CD4-positive, alpha-beta T cell (primary cell): Measurements from ENCODE around the gene RAPGEF2. TPM values are rescaled to one million over a fixed set of nuclear protein-coding genes. Genes with fewer than 3 reads are reported as not detected.

Experiments
- ATAC-seq: fragments of 200-7000 bp; cut with Tn5 transposase; one replicate; pipeline ENCODE4 v1.10.0; 2022; ENCODE audit warnings: mild to moderate bottlenecking; ENCODE audit not compliant: poor library complexity
- CTCF ChIA-PET: fragments of 350-600 bp; sonication (Branson Sonifier 250); formaldehyde crosslinking; loops from one replicate; lab custom pipeline; 2021; ENCODE audit warnings: antibody characterized with exemption, inconsistent platforms; lab: Charles Lee
- POLR2A ChIA-PET: fragments of 350-600 bp; sonication (Branson Sonifier 250); formaldehyde crosslinking; loops from one replicate; lab custom pipeline; 2021; ENCODE audit warnings: antibody characterized with exemption, inconsistent platforms; lab: Charles Lee
- DNase-seq, 14 experiments: peaks; one replicate each; pipeline ENCODE4 v3.0.0-alpha.2; 2013 to 2020; ENCODE audit warnings: mixed read lengths in 2 of 14
- H3K27ac ChIP-seq, 2 donors: one replicate each; pipeline versions ENCODE4 v1.5.1 to v1.7.0; 2013; ENCODE audit warnings: low read length in 2 of 2, low read depth in 1 of 2, mild to moderate bottlenecking in 1 of 2
- H3K27me3 ChIP-seq, 2 experiments: 1 replicate in 1 of 2; 2 replicates in 1 of 2; pipeline versions ENCODE4 v1.6.1 to v1.7.0; 2013; ENCODE audit warnings: low read length in 2 of 2, control low read depth in 1 of 2, mild to moderate bottlenecking in 1 of 2, moderate library complexity in 1 of 2; ENCODE audit not compliant: insufficient read depth in 2 of 2, control insufficient read depth in 1 of 2
- H3K36me3 ChIP-seq: one replicate; pipeline ENCODE4 v1.6.1; 2013; ENCODE audit warnings: low read length, control low read depth; ENCODE audit not compliant: insufficient read depth
- H3K4me1 ChIP-seq: one replicate; pipeline ENCODE4 v1.6.1; 2013; ENCODE audit warnings: low read length, control low read depth; ENCODE audit not compliant: insufficient read depth
- H3K4me3 ChIP-seq: one replicate; pipeline ENCODE4 v1.5.1; 2013; ENCODE audit warnings: mild to moderate bottlenecking, low read length, moderate library complexity
- H3K9me3 ChIP-seq, 2 experiments: 1 replicate in 1 of 2; 2 replicates in 1 of 2; pipeline versions ENCODE4 v1.6.1 to v1.7.0; 2013; ENCODE audit warnings: low read length in 2 of 2, mild to moderate bottlenecking in 2 of 2, control low read depth in 1 of 2, moderate library complexity in 1 of 2; ENCODE audit not compliant: control insufficient read depth in 1 of 2, insufficient read depth in 1 of 2
- H3K27ac Mint-ChIP-seq: one replicate; pipeline ENCODE4 v1.8.0; 2020; ENCODE audit warnings: mixed read lengths
- H3K27me3 Mint-ChIP-seq: one replicate; pipeline ENCODE4 v1.8.0; 2021; ENCODE audit warnings: mixed read lengths
- H3K36me3 Mint-ChIP-seq: one replicate; pipeline ENCODE4 v1.8.0; 2021; ENCODE audit warnings: low read depth, mixed read lengths
- H3K4me1 Mint-ChIP-seq: one replicate; pipeline ENCODE4 v1.8.0; 2021; ENCODE audit warnings: low read depth, mixed read lengths
- H3K4me3 Mint-ChIP-seq: one replicate; pipeline ENCODE4 v1.8.0; 2020; ENCODE audit warnings: mild to moderate bottlenecking, mixed read lengths
- H3K9me3 Mint-ChIP-seq: one replicate; pipeline ENCODE4 v1.8.0; 2020; ENCODE audit warnings: mixed read lengths
- CTCF ChIP-seq: fragments of 200-600 bp; IDR thresholded peaks from one replicate; pipeline ENCODE4 v1.8.0; 2022; ENCODE audit warnings: antibody characterized with exemption, mild to moderate bottlenecking
- intact Hi-C, 2 experiments: fragments of 100-400 bp; cut with DNase I in 1 of 2; cut with micrococcal nuclease in 1 of 2; formaldehyde crosslinking; loops; one replicate each; pipeline versions ENCODE4 v1.15.1 to v1.9.0; 2023 to 2025; cut with DNase I, micrococcal nuclease
- total RNA-seq, 174 experiments: library from RNA in 2 of 174; stranded (reverse) in 2 of 174; gene quantifications; one replicate each; pipeline ENCODE4 v1.2.3 and lab custom pipeline; 2021 to 2026

RAPGEF2 gene
- total RNA-seq, 2 experiments from 2014 or later: 25.6 to 26.4 TPM

DNA sequence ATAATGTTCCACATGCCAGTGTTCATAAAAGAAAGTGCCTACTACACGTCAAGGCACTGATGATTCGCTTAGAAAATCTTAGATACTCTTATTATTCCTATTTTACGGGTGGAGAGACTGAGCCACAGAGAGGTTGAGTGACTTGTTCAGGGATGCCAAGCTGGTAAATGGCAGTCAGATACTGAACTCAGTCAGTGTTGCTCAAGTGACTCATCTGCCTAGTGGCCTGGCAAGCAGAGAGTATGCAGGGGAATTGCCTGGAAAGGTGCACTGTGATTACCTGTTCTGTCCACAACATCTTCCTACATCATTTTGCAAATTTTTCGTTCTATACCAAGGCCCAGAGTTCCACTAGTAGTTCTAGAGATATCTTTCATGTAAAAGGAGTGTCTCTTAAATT is 68.4 kb downstream of the RAPGEF2 start:
- ChIA-PET POLR2A (no interaction called here), CTCF (interaction anchor here (1.0 kb wide), 1 partner anchor 315 kb away, joined by 3 read pairs; no protein-coding TSS in a partner anchor)
- no peak overlapping the region for H3K4me3 ChIP-seq
- peaks cover 51% of the 10 kb centered on the region for H3K4me1 Mint-ChIP-seq
- no peaks in the 10 kb centered on the region for H3K36me3 ChIP-seq
- no peak overlapping the region for H3K27ac ChIP-seq
- no peaks in the 10 kb centered on the region for H3K27me3 Mint-ChIP-seq
- H3K4me3 Mint-ChIP-seq: no peak overlapping the region
- ATAC-seq: no peak
- H3K4me1 ChIP-seq: peaks cover 6% of the 10 kb centered on the region
- TF ChIP-seq CTCF: no peak
- no peak overlapping the region for H3K27ac Mint-ChIP-seq
- no peaks in the 10 kb centered on the region for H3K9me3 Mint-ChIP-seq
- H3K27me3 ChIP-seq: no peaks in the 10 kb centered on the region
- H3K36me3 Mint-ChIP-seq: no peaks in the 10 kb centered on the region
- H3K9me3 ChIP-seq: no peaks in the 10 kb centered on the region
- no peak for DNase-seq
- intact Hi-C loops: loop anchor here (10.0 kb wide), 2 partner anchors 66 to 916 kb away; partner anchors contain the start of gene RAPGEF2 (in 1 of the 2)

DNA sequence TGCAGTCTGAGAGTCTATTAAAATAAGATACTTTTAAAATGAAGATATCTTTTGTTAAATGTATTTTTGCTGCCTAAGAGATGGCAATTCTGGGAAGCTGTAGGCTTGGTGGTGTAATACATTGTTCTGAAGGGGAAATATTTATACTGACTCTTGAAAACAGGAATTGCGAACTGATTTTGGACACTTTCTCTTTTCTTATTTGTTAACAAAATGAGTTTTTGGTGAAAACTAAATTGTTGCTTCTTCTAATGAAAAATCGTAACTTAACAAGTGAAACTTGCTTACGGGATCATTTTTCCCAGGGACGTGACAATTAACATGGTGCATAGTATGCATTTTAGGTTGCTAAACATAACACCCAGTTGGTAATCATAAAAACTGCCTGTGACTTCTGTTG is 71.0 kb downstream of the RAPGEF2 start:
- H3K9me3 Mint-ChIP-seq: no peaks in the 10 kb centered on the region
- no peak overlapping the region for H3K27ac Mint-ChIP-seq
- intact Hi-C loops: loop anchor here (2.0 to 10.0 kb wide), 5 partner anchors 69 to 921 kb away; partner anchors contain the start of gene RAPGEF2 (in 1 of the 2)
- TF ChIP-seq CTCF: no peak
- Histone ChIP-seq H3K36me3 (no peaks in the 10 kb centered on the region), H3K4me1 (peaks cover 6% of the 10 kb centered on the region), H3K9me3 (no peaks in the 10 kb centered on the region), H3K4me3 (no peak overlapping the region), H3K27me3 (no peaks in the 10 kb centered on the region), H3K27ac (no peak overlapping the region)
- ATAC-seq: no peak
- H3K36me3 Mint-ChIP-seq: no peaks in the 10 kb centered on the region
- CTCF ChIA-PET: no interaction called here
- POLR2A ChIA-PET: interaction anchor here (0.7 kb wide), 1 partner anchor 501 kb away, joined by 3 read pairs; no protein-coding TSS in a partner anchor
- no peak overlapping the region for H3K4me3 Mint-ChIP-seq
- H3K27me3 Mint-ChIP-seq: no peaks in the 10 kb centered on the region
- H3K4me1 Mint-ChIP-seq: peaks cover 44% of the 10 kb centered on the region
- no peak for DNase-seq

DNA sequence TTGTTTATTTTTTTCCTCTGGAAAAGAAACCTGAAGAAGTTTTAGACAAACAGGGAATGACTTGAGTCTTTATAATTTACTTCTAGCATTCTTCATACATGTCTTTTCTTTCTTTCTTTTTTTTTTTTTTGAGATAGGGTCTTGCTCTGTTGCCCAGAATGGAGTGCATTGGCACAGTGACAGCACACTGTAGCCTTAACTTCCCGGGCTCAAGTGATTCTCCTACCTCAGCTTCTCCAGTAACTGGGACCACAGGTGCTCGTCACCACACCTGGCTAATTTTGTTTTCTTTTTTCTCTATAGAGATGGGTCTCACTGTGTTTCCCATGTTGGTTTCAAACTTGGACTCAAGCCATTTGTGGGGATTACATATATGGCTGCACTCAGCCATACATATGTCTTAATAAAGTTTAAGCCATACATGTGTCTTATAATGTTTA is 71.8 kb downstream of the RAPGEF2 start:
- Mint-ChIP-seq H3K9me3 (no peaks in the 10 kb centered on the region), H3K27me3 (no peaks in the 10 kb centered on the region), H3K36me3 (no peaks in the 10 kb centered on the region), H3K27ac (no peak overlapping the region), H3K4me1 (peaks cover 49% of the 10 kb centered on the region), H3K4me3 (no peak overlapping the region)
- no peak for TF ChIP-seq CTCF
- ATAC-seq (no peak), DNase-seq (no peak)
- Histone ChIP-seq H3K27me3 (no peaks in the 10 kb centered on the region), H3K9me3 (no peaks in the 10 kb centered on the region), H3K27ac (no peak overlapping the region), H3K36me3 (no peaks in the 10 kb centered on the region), H3K4me1 (peaks cover 6% of the 10 kb centered on the region), H3K4me3 (no peak overlapping the region)
- CTCF ChIA-PET: no interaction called here
- intact Hi-C loops: loop anchor here (1.0 to 10.0 kb wide), 8 partner anchors 70 to 922 kb away; partner anchors contain the start of gene RAPGEF2 (in 2 of the 2)
- POLR2A ChIA-PET: no interaction called here
